KBM-7 (cell line): ENCODE data around the gene MACROD2.
"Not testable (repeated sequence)": the region's sequence is repeated elsewhere in the genome, so short reads cannot be mapped to it uniquely, and the experiment has no call there.

ENCODE experiments used
- DNase-seq: peaks from one replicate; pipeline ENCODE4 v3.0.0-alpha.2; 2015
- in situ Hi-C: fragments of 300-500 bp; cut with MboI; formaldehyde crosslinking; loops from 2 replicates; pipeline ENCODE4 v1.14.3; 2020; ENCODE audit warnings: low sequenced_read_pairs, low pct_unique_long_range_greater_than_20kb, mixed read lengths

Gene MACROD2

GRCh38 chr20:16005021-16005914 is 2010.0 kb downstream of the MACROD2 start:
- DNase-seq = no peak

GRCh38 chr20:16005915-16006493 is 2010.7 kb downstream of the MACROD2 start:
- in situ Hi-C loops = no loop called here
- DNase-seq = no peak

More at GRCh38 chr20:16005021-16005914, 2010.0 kb downstream of the MACROD2 start:
- in situ Hi-C loops = no loop called here

- in situ Hi-C loops = no loop called here
- DNase-seq = no peak
Measured at GRCh38 chr20:16007164-16007563, 2011.8 kb downstream of the MACROD2 start.

GRCh38 chr20:16007962-16008361 is 2012.6 kb downstream of the MACROD2 start:
- no peak for DNase-seq
- in situ Hi-C loops = no loop called here

- in situ Hi-C loops = no loop called here
- DNase-seq = no peak
Measured at GRCh38 chr20:16011056-16011455, 2015.7 kb downstream of the MACROD2 start.

GRCh38 chr20:16011519-16011918 is 2016.2 kb downstream of the MACROD2 start:
- no peak for DNase-seq
- in situ Hi-C loops = no loop called here

- in situ Hi-C loops, DNase-seq: not testable (repeated sequence)
Measured at GRCh38 chr20:16012934-16013333, 2017.6 kb downstream of the MACROD2 start.

- in situ Hi-C loops = no loop called here
- no peak for DNase-seq
Measured at GRCh38 chr20:16013631-16014030, 2018.3 kb downstream of the MACROD2 start.

- in situ Hi-C loops = no loop called here
- DNase-seq = no peak
Measured at GRCh38 chr20:16014436-16014835, 2019.1 kb downstream of the MACROD2 start.

GRCh38 chr20:16017656-16018055 is 2022.3 kb downstream of the MACROD2 start:
- in situ Hi-C loops = no loop called here
- no peak for DNase-seq

GRCh38 chr20:16018881-16019280 is 2023.6 kb downstream of the MACROD2 start:
- in situ Hi-C loops = no loop called here
- no peak for DNase-seq

GRCh38 chr20:16020971-16021370 is 2025.7 kb downstream of the MACROD2 start:
- in situ Hi-C loops = no loop called here
- DNase-seq = no peak

GRCh38 chr20:16025084-16025483 is 2029.8 kb downstream of the MACROD2 start:
- DNase-seq = no peak
- in situ Hi-C loops = no loop called here

- in situ Hi-C loops = no loop called here
- no peak for DNase-seq
Measured at GRCh38 chr20:16027686-16028085, 2032.4 kb downstream of the MACROD2 start.

GRCh38 chr20:16028923-16029322 is 2033.6 kb downstream of the MACROD2 start:
- no peak for DNase-seq
- in situ Hi-C loops = no loop called here

GRCh38 chr20:16030253-16030652 is 2034.9 kb downstream of the MACROD2 start:
- DNase-seq = no peak
- in situ Hi-C loops = no loop called here

- no peak for DNase-seq
- in situ Hi-C loops = no loop called here
Measured at GRCh38 chr20:16035576-16035975, 2040.3 kb downstream of the MACROD2 start.

GRCh38 chr20:16036331-16036730 is 2041.0 kb downstream of the MACROD2 start:
- in situ Hi-C loops = no loop called here
- DNase-seq = no peak

- in situ Hi-C loops = no loop called here
Measured at GRCh38 chr20:16040742-16041141, 2045.4 kb downstream of the MACROD2 start.

GRCh38 chr20:16042731-16043130 is 2047.4 kb downstream of the MACROD2 start:
- in situ Hi-C loops = no loop called here
- no peak for DNase-seq

More at GRCh38 chr20:16040742-16041141, 2045.4 kb downstream of the MACROD2 start:
- no peak for DNase-seq
